K562 (cell line): Measurements from ENCODE around the gene STEAP2. TPM values are rescaled to one million over a fixed set of nuclear protein-coding genes. Genes with fewer than 3 reads are reported as not detected.

ENCODE experiments used
- GATAD2B ChIP-seq: fragments of 450-650 bp; IDR thresholded peaks from 2 replicates; pipeline ENCODE4 v1.6.1; 2017; ENCODE audit warnings: mild to moderate bottlenecking, borderline replicate concordance
- HSF4 ChIP-seq: fragments of 250-450 bp; sonication (Bioruptor Pico); IDR thresholded peaks from 2 replicates; pipeline ENCODE4 v2.1.2; 2022; ENCODE audit warnings: mild to moderate bottlenecking, moderate library complexity, borderline replicate concordance
- ZBTB40 ChIP-seq, 2 experiments: fragments of 450-650 bp in 1 of 2; sonication (generic) in 1 of 2; formaldehyde crosslinking in 1 of 2; IDR thresholded peaks; 2 replicates each; pipeline versions ENCODE4 v1.7.1 to v1.9.0; 2016 to 2022; ENCODE audit warnings: inconsistent platforms in 1 of 2, mild to moderate bottlenecking in 1 of 2, missing genetic modification reagents in 1 of 2
- ZC3H8 ChIP-seq: fragments of 450-650 bp; IDR thresholded peaks from 2 replicates; pipeline ENCODE4 v1.6.1; 2017
- polyA plus RNA-seq, 8 experiments: library from polyadenylated mRNA; depleted of rRNA in 4 of 8; stranded (reverse) in 5 of 8; unstranded in 3 of 8; fragments of >200 nt; fragmentation: Nextera tagmentation in 2 of 8; fragmentation: Illumina TruSeq in 1 of 8; extraction: Ambion mirVana in 2 of 8; extraction: Trizol in 1 of 8; gene quantifications; 2 replicates each; pipeline versions ENCODE4 v1.2.1 to v1.2.3, GENCODE V29; 2011 to 2014; ENCODE audit warnings: inconsistent platforms in 1 of 8, missing spikeins in 1 of 8
- total RNA-seq, 7 experiments: library from RNA; depleted of rRNA in 6 of 7; stranded (reverse); fragments of >200 nt in 6 of 7; fragmentation: Illumina TruSeq in 2 of 7; extraction: Trizol in 2 of 7; gene quantifications; 2 replicates each; pipeline versions ENCODE4 v1.2.1 to v1.2.3, GENCODE V29; 2011 to 2021; ENCODE audit warnings: low replicate concordance in 1 of 7
- TF ChIP-seq, protein P1 (sequence below): fragments of 450-650 bp; conservative IDR thresholded peaks from 2 replicates; pipeline ENCODE4 v1.6.1; 2016; ENCODE audit warnings: missing genetic modification characterization, low read depth, mild to moderate bottlenecking, control low read depth, missing compliant biosample characterization

The STEAP2 gene
- total and polyA plus RNA-seq, 9 of the 15 experiments (the other 6 are each of a cell fraction or from before 2014, with no cell fraction given), result 0.02 to 0.03 TPM; not detected in 7

DNA sequence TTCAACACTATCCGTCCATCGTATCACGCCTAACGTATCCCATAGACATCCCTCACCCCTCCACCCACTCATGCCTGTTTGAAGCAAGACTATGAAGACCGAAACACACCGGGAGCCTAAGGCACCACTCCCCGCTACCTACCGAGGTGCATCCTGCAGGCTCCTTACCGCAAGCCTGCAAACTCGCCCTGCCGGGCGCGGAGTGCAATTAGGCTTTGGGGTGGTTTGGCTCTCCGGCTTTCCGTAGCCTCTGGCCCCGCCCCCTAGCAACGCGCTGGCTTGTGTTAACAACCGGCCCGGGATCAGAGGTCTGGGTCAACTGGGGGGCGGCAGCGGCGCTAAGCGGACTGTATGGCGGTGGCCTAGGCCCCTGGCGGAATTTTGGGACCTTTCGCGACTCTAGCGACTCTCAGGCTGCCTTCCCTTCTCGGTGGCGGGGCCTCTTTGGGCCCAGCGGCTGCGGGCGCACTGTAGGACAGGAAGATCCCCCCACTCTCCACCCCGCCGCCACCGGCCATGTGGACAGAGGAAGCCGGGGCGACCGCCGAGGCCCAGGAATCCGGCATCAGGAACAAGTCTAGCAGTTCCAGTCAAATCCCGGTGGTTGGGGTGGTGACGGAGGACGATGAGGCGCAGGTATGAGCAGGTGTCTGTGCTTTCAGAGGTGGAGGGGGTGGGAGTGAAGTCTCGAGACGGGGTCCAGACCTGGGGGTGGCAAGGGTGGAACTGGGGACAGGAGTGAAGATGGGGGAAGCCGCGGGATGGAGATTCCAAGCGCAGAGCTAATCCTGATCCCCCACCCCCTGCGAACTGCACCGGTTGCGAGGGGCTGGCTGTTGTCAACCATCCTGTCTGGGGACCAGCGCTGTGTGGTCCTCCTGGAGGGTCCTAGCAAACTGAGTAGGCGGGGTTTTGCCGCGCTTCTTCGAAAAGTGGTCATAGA is 33.6 kb downstream of the STEAP2 start, which contains the start of gene CFAP69 (continued):
- TF ChIP-seq ZBTB40 (IDR thresholded peaks at IDR 0.05) (no peak), ZBTB40 (CRISPR knock-in tag; IDR thresholded peaks at IDR 0.05) (no peak), HSF4 (CRISPR knock-in tag) (no peak), ZC3H8 (no peak), GATAD2B (no peak)
- TF ChIP-seq, protein P1, sequence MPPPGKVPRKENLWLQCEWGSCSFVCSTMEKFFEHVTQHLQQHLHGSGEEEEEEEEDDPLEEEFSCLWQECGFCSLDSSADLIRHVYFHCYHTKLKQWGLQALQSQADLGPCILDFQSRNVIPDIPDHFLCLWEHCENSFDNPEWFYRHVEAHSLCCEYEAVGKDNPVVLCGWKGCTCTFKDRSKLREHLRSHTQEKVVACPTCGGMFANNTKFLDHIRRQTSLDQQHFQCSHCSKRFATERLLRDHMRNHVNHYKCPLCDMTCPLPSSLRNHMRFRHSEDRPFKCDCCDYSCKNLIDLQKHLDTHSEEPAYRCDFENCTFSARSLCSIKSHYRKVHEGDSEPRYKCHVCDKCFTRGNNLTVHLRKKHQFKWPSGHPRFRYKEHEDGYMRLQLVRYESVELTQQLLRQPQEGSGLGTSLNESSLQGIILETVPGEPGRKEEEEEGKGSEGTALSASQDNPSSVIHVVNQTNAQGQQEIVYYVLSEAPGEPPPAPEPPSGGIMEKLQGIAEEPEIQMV (tag), result no peak
